ENCODE results near the gene TSPOAP1.

The TSPOAP1 gene

DNA sequence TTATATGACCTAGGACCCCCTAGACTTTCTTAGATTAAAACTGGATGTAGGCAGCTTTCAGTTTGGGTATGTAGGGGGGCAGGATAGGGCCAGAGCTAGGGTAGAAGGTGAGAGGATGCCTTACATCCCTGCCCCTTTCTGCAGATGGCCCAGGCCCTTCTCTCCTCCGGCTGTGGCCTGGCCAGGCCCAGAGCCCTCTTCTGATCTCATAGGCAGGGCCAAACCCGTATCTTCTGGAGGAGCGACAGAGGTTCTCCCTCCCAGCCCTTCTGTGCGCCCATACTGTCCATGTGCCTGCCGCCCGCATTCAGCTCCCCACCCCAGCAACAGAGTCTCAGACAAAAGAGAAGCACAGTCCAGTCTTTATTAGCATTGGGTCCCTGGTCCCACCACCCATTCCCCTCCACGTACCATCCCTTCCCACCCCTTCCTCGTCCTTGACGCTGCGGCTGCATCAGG is 2.0 kb upstream of the TSPOAP1 start:
- DNase-seq (ENCODE audit: low read depth) = no peak

DNA sequence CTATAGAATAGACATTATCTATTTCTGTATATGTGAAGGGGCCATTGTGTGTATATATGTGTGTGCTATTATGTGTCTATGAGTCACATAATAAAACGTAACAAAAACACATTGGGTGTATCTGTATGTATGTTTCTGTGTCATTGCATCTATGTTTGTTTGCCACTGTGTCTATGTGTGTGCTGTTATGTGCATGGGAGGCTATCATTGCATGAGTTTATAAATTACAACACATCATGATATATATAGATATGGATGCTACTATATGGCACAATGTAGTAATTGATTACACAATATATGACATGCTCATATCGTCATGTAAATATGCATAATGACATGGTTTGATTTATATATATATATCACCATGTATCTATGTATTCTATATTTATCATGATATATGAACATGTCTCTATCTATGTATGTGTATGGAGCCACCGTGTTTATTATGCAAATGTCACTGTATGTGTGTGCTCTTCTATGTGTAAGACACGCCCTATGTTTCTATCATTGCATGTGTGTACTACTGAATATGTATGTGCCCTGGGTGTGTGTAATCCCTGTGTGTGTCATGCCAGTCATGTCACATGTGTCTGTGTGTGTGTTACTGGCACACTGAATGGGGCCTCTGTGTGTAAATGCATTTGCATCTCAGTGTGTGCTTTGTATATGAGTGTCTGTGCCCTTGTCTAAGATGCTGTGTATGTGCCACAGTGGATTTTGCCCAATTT is 1.4 kb upstream of the TSPOAP1 start:
- DNase-seq (ENCODE audit: low read depth) = no peak

DNA sequence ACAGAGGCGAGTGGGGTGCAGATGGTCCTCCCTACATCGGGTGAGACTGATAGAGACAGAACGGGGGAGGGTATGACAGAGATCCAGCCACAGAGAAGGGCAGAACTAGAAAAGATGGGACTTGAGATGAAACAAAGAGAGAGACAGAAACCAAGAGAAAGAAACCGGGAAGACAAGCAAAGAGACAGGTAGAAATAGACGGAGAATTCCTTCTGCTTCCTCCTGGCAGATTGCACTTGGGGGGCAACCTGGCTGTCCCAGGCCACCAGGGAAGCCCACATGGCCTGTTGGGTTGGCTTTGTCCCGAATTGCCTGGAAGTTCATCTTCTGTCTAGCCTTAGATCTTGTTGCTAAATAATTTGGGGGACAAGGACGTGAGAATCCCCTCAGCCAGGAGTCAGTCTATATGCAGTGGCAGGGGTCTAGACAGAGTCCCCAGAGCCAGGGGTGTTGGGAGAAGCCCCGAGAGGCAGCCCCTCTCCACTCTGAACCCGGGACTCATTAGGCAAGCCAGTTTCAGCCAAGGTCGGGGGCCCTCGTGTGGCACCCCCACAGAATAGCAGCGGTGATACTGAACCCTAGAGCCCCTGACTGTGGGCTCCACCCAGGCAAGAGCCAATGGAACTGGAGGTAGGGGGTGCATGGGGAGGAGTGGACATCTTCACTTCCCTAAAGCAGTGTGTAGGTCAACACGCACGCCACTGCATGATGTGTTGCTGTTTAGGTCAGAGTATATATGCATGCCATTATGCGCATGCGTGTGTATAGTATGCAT is 627 bp upstream of the TSPOAP1 start:
- no peak for DNase-seq (ENCODE audit: low read depth)

DNA sequence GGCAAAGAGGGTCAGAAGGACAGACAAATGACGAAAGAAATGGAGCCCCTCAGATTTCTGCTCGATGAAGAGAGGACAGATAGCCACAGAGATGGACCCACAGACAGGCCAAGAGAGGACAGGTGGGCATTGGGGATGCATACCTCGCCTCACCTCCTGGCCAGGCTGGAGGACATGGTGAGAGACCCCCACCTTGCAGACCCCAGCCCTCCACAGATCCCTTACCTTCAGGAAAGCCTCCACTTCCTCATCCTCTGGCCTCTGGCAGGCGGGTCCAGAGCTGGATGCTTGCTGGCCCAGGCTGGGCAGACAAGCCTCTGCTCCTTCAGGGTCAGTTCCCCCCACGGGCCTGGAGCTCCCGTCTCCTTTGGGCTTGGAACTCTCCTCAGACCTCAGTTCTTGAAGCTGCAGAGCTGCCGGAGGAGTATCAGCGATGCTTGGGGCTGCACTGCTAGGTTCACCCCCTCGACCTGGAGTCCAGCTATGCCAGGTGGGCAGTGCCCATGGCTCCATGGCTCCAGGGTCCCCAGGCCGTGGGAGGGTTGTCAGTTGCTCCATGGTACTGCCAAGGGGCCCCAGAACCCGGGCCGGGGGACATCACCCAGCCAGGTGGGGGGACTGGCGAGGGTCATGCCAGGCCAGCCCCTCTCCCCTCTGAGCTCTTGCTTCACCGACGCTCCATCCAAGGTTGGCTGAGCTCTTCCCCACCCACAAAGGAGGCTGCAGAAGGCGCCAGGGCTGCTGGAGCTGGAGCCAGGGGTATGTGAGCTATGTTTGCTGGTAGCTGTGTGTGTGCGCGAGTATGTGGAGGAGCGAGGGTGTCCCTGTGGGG is 1.0 kb downstream of the TSPOAP1 start:
- no peak for DNase-seq (ENCODE audit: low read depth)

DNA sequence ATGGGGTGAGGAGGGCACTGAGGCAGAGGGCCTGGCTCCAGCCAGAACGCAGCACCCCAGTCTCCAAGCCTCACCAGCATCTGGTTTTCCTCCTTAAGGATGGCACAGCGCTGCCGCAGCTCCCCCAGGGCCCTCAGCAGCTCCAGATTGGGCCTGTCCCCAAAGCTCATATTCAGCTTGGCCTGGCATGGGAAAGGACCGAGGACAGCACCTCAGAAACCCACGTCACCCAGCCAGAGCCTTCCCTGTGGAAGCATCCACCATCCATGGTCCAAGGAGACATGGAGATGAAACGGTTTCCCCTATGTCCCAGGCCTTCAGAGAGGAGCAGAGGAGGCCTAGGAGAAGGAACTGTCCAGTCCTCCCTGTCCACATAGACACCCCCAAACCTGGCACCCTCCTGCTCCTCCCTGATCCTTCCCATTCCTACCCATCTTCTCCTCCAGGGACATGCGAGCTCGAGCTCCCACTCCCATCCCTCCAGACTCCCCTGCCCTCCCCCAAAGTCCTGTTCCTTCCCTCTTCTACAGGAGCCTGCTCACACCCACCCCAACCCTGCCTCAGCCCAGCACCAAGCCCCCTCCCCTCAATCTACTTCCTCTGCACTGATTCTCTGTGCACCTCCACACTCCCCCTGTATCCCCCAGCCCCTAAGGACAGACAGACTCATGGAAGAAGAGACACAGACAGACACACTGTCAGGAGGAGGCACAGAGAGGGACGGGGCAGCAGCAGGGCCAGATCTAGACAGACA is 1.8 kb downstream of the TSPOAP1 start:
- no peak for DNase-seq (ENCODE audit: low read depth)

DNA sequence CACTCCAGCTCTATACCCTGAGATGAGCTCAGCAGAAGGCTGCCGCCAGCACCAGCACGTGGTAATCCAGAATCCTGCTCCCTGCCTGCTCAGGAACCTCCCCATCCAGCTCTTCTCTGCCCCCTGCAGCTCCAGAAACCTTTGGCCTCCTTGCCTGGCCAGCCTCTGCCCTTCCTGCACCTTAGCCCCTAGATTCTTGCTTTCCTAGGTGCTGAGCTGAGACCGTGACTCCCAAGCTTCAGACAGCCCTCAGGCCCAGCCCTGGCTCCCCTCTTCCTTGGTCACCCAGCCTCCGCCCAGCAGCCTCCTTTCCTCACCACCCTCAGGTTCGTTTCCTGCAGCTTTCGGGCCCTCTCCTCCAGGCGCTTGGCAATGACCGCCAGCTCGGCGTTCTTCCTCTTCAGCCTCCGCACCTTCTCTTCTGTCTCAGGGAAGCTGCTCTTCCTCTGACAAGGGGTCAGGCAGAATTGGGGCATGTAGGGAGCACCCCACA is 2.6 kb downstream of the TSPOAP1 start:
- DNase-seq (ENCODE audit: low read depth) = no peak

DNA sequence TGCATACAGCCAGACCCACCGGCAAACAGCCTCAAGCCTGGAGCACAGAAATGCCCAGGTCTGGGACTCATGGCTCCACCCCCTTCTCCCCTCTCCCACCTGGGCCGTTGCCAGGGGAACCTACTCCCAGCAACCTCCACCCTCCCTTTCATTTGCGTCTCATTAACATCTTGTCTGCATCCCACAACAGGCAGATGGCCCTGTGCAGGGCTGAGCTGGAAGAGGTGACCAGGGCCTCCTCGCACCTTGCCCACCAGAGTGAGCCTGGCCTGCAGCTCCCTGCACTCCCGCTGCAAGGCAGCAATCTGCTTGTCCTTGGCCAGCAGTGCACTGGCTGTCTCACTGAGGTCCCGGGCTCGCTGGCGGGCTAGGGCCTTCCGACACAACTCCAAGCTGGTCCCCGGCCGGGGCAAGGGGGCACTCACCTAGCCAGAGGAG is 3.3 kb downstream of the TSPOAP1 start:
- DNase-seq (ENCODE audit: low read depth) = no peak

DNA sequence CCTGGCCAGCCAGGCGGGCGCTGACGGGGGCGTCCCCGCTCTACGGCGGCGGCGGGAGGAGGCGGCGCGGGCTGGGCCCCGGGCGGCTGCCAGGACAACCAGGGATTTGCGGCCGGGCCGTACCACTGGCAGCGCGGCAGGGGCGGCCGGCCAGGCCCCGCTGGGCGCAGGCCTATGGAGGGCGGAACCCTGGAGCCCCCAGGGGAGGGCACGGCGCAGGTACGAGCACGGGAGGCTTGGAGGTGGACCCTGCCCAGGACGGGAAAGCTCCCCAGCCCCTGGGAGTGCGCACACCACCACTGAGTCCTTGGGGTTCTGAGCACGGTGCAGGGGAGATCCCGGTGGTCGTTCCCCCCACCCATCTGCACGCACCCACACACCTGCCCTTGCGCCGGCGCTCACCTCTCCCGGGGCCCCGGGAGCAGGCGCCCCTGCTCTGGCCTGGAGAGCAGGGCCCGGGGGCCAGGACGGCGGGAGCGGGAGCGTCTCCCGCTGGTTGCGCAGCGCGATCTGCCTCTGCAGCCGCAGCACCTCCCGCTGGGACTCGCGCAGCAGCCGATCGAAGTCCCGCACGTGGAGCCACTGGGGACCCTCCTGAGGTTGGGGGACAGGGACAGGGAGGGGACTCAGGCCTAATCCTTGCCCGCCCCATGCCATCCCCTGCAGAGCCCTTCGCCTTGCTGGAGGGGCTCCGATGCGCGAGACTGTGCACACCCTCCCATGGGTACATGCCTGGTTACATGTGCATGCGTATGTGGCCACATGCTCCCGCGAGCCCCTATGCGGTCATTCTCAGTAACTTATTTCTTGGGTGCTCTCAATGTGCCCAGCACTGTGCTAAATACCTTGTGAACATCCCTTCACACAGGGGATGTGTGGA is 3.9 kb downstream of the TSPOAP1 start:
- no peak for DNase-seq (ENCODE audit: low read depth)

DNA sequence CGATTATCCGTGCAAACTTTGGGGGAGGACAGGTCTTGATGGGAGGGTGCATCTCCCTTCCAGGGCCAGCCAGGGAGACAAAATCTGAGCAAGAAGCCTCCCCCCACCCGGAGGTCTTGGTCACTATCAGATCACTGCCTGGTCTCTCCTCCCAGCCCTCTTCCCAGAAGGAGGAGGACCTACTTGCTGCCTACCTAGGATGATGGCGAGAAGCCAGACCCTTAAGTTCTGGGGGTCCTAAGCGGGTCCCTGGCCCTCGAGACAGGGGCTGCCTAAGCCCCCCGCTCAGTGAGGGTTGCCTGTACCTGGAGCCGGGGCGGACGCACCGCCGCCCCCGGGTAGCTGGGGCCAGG is 4.6 kb downstream of the TSPOAP1 start:
- DNase-seq (ENCODE audit: low read depth) = no peak

DNA sequence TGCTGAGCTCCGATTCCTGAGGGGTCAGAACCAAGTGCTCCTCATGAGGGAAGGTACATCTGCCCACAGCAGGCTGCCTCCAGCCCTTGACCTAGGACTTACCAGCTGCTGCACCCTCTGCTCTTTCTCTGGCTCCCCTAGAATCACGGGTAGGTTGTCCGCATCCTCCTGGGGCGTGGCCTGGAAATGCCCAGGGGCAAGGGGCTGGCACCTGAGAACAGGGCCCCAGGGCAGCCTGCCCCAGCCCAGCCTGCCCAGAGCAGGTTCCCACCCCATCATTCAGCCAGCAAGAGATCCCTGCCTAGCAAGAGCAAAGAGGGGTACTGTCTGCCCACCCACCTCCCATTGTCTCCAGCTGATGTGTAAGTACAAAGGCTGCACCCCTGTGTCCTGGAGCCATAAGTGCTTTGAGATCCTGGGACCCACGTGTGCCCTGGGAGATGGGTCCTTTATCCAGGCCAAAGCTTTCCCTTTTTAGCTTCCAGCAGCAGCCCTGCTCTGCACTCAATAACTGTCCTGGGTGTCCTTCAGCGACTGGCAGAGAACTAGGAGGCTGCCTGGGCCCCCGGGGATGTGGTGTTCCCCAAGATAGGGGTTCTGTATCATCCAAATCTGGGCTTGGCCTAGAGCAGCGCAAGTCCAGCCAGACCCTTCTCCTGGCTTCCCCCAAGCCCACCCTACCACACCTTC is 5.1 kb downstream of the TSPOAP1 start:
- no peak for DNase-seq (ENCODE audit: low read depth)

DNA sequence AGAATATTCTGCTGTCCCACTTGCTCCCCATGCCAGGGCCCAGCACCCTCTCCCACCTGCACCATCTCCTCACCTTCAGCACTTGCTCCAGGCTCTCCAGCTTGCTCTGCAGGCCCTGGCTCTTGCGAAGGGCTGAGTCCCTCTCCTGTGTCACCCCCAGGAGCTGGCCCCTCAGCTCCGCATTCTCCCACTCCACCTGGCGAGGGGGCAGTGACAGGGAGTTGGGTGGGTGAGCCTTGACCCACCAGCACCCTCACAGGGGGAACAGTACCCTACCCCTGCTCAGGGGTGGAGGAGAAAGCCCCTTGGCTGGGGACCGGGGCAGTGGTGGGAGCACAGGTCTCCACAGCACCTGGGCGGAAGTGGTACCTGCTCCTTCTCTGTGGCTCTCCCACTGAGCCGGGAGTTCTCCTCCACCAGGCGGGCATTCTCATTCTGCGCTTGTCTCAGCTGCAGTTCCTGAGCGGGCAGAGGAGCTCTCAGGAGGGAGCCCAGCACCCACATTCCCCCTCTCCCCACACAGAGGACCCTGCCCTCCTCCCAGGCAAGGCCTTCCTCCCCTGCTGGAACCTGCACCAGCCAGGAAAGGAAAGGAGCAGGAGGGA is 5.9 kb downstream of the TSPOAP1 start:
- DNase-seq (ENCODE audit: low read depth) = no peak

DNA sequence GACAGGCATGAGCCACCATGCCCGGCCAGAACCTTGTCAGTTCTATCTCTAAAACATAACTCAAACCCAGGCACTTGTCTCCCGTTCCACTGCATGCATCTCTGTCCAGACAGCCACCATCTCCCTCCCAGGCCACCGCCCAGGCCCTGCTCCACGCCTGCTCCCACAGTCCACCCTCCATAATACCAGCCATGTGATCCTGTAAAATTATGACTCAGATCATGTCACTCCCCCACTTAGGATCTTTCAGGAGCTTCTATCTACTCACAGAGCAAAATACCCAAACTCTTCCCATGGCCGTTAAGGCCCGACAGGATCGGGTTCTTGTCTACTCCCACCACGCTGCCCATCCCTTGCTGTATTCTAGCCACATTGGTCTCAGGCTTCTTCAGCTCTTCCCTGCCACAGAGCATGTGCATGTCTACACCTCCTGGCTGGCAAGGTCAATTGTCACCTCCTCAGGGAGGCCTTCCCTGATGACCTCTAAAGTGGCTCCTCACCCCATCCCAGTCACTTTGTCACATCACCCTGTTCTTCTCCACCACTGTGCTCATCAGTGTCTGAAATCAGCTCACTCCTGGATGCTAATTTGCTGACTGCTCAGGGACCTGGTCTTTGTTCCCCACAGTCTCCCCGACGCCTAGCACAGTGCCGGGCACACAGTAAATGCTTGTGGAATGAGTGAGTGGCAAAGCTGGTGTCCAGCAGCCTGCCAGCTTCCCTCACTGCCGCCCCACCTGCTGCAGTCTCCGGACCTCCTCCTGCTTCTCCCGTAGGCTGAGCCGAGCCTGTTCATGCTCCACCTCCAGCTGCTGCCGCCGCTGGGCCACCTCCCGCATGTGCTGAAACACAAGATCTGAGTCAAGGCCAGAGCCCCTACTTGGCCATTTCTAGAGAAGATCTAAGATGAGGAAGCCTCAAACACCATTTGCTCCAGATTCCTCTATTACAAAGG is 6.7 kb downstream of the TSPOAP1 start:
- DNase-seq (ENCODE audit: low read depth) = no peak

DNA sequence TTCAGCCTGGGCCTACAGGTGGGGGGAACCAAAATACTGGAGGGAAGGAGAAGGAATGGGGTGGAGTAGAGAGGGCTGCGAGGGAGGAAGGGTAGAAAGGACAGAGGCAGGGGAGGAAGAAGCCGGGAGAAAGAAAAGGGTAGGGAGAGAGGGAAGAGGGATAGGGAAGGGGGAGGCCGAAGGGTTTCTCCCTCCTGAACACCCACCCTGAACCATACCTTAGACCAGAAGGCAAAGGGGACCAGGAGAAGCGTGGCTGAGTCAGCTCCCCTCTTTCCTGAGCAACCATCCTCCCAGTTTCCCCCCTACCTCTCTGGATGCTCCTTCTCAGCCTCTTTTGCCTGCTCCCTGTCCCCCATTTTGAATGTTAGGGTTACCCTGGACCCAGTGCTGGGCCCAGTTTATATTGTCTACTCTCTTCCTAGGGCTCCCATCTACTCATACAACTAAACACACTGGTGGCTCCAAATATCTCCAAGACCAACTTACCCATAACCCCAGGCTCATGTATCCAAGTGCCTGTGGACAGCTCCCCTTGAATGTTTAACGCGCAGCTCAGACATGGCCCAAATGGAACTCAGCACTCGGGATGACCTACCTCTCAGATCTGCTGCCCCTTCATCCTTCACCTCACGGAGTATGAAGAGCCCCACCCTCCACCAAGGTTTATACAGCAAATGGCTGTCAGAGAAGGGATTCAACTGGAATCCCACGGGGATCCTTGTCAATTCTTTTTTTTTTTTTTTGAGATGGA is 7.8 kb downstream of the TSPOAP1 start:
- DNase-seq (ENCODE audit: low read depth) = no peak

DNA sequence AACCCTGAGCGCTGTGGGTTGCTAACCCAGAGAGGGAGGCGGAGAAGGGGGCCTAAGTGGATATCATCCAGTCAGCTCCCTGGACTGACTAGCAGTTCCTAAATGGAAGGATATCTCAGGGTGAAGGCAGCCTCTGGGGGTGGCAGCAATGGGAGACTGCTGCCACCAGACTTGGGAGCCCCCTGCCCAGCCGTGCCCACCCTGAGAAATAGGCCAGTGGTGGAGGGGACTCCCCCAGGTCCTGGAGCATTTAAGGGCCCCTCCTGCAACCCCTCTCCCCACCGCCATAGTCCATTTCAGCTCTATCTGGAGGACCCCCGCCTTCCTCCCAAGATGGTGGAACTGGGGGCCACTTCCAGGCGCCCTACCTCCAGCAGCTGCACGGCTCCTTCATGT is 8.4 kb downstream of the TSPOAP1 start:
- no peak for DNase-seq (ENCODE audit: low read depth)

DNA sequence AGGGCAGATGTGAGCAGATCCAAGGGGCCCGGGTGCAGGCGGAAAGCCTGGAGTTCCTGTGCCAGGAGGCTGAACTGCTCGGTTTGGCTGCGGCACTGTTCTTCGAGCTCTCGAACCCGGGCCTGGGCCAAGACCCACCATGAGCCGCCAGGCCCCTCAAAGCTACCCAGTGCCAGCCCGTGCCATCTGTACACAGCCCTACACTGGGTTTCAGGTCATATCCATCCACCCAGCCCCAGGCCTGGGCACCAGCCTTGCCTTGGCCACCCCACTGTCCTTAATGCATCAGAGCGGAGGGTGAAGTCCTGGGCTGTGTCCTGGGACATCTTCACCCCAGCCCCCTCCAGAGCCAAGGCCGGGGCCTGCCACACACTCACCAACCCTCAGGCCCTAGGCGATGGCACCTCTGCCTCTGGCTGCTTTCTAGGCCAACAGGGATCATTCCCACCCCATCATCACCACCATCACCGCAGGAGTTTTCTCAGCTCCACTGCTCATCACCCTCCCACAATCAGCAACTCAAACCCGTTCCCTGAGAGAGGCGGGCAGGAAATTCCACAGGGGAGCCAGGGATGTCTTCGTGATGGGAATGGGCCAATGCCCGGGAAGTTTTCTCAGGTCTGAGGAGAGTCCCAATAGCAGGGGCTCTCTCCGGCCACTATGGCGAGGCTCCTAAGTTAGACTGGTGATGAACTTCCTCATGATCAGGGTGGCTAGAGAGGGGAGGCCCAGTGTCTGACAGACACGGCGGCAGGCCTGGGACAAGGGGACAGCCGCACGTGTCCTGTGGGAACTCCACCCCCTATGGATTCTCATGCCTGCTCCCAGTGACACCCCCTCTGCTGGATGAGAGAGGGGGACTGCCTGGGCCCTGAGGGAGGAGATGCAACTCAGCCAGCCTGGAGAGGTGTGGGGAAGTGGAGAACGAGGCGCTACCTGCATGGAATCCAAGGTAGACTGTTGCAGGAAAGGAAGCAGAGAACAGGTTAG is 9.1 kb downstream of the TSPOAP1 start:
- no peak for DNase-seq (ENCODE audit: low read depth)

DNA sequence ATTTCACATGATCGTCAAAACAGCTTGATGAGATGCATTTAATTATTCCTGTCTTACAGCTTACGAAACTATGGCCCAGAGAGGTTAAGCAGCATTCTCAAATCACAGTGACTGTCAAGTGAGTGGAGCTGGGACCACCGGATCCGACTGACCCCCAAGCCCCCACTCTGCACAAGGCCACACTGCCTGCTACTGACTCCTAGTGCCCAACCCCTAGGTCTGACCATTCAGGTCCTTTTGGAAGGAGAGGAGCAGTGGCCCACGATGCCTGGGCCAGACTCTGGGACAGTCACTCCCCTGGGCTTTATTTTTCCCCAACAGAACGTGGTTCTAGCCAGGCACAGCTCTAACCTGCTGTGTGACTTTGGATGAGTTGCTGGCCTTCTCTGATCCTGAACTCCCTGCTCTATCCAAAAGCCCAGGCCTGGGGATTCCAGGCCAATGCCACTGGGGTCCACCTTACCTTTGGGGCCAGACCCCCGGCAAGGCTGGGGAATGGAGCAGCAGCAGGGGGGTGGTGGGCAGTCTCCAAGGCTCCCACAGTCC is 9.9 kb downstream of the TSPOAP1 start:
- DNase-seq (ENCODE audit: low read depth) = no peak
